Endothelial cell of umbilical vein (primary cell): ENCODE measurements around the gene TRAPPC8. TPM values are rescaled to one million over a fixed set of nuclear protein-coding genes. Genes with fewer than 3 reads are reported as not detected.

Experiments used
- BruUV-seq: library from RNA; stranded (reverse); fragments of 400-500 nt; replicated peaks from 2 replicates; lab custom pipeline; 2021; lab: Mats Ljungman, UMichigan
- CTCF ChIA-PET: fragments of 300-600, 350-600 bp; sonication (Branson Sonifier 250); formaldehyde crosslinking; loops from one replicate; lab custom pipeline; 2021; ENCODE audit warnings: antibody characterized with exemption, inconsistent platforms; lab: Charles Lee
- POLR2A ChIA-PET: fragments of 300-600, 350-600 bp; sonication (Branson Sonifier 250); formaldehyde crosslinking; loops from one replicate; lab custom pipeline; 2021; ENCODE audit warnings: antibody characterized with exemption, inconsistent platforms; lab: Charles Lee
- DNase-seq: peaks from one replicate; pipeline ENCODE4 v3.0.0-alpha.2; 2011; ENCODE audit warnings: low read depth, low spot score
- FAIRE-seq: peaks from 2 replicates; lab custom pipeline; 2011; peaks lifted over from hg19 to GRCh38; lab: Jason Lieb, UNC
- H2AFZ ChIP-seq: 2 replicates; pipeline ENCODE4 v1.6.0; 2012; ENCODE audit warnings: low read depth, low read length, control low read depth, inconsistent platforms
- H3K27ac ChIP-seq: 2 replicates; pipeline ENCODE4 v1.5.1; 2011; ENCODE audit warnings: low read depth, mild to moderate bottlenecking, control low read depth, low read length, moderate library complexity; ENCODE audit not compliant: insufficient read depth
- H3K27me3 ChIP-seq, 2 experiments: 2 replicates each; pipeline versions ENCODE4 v1.6.0 to v1.6.1; 2011; ENCODE audit warnings: low read length in 2 of 2, mixed read lengths in 1 of 2; ENCODE audit not compliant: control insufficient read depth in 2 of 2, insufficient read depth in 2 of 2
- H3K36me3 ChIP-seq, 2 experiments: 2 replicates in 1 of 2; 3 replicates in 1 of 2; pipeline ENCODE4 v1.5.1; 2011; ENCODE audit warnings: low read length in 2 of 2, mild to moderate bottlenecking in 1 of 2, moderate library complexity in 1 of 2; ENCODE audit not compliant: control insufficient read depth in 2 of 2, insufficient read depth in 2 of 2; ENCODE audit errors: extremely low read depth in 1 of 2
- H3K4me1 ChIP-seq: 3 replicates; pipeline ENCODE4 v1.5.1; 2011; ENCODE audit warnings: mild to moderate bottlenecking, low read length; ENCODE audit not compliant: control insufficient read depth, insufficient read depth; ENCODE audit errors: extremely low read depth
- H3K4me2 ChIP-seq: 2 replicates; pipeline ENCODE4 v1.6.1; 2011; ENCODE audit warnings: low read length, control low read depth, mixed read lengths; ENCODE audit not compliant: insufficient read depth
- H3K4me3 ChIP-seq, 3 experiments: fragments of 200-600 bp in 1 of 3; sonication (generic), shearing (Covaris generic) in 1 of 3; replicated peaks in 1 of 3; 2 replicates each; pipeline ENCODE4 v1.5.1; 2011 to 2016; ENCODE audit warnings: control low read depth in 3 of 3, low read length in 3 of 3, mild to moderate bottlenecking in 2 of 3, inconsistent platforms in 1 of 3, low read depth in 1 of 3, moderate library complexity in 1 of 3; ENCODE audit not compliant: insufficient read depth in 1 of 3
- H3K79me2 ChIP-seq: 2 replicates; pipeline ENCODE4 v1.6.0; 2012; ENCODE audit warnings: low read length, inconsistent platforms; ENCODE audit not compliant: control insufficient read depth, insufficient read depth
- H3K9ac ChIP-seq: replicated peaks from 2 replicates; pipeline ENCODE3; 2011; ENCODE audit warnings: low read length, control low read depth; ENCODE audit not compliant: insufficient read depth; ENCODE audit errors: extremely low read depth
- H3K9me1 ChIP-seq: replicated peaks from 3 replicates; pipeline ENCODE4 v1.6.0; 2011; ENCODE audit warnings: mild to moderate bottlenecking, low read length; ENCODE audit not compliant: control insufficient read depth, insufficient read depth; ENCODE audit errors: extremely low read depth
- H3K9me3 ChIP-seq: replicated peaks from 2 replicates; pipeline ENCODE4 v1.5.1; 2012; ENCODE audit warnings: low read length, inconsistent platforms; ENCODE audit not compliant: control insufficient read depth, insufficient read depth
- H4K20me1 ChIP-seq: replicated peaks from 2 replicates; pipeline ENCODE3; 2011; ENCODE audit warnings: mild to moderate bottlenecking, low read length; ENCODE audit not compliant: control insufficient read depth, insufficient read depth; ENCODE audit errors: extremely low read depth
- EZH2 ChIP-seq: IDR thresholded peaks from 2 replicates; pipeline ENCODE4 v1.6.1; 2012; ENCODE audit warnings: borderline replicate concordance, low read depth, mild to moderate bottlenecking, moderate library complexity, low read length, inconsistent platforms; ENCODE audit not compliant: severe bottlenecking
- FOS ChIP-seq: IDR thresholded peaks from 2 replicates; pipeline ENCODE4 v1.6.1; 2011; ENCODE audit warnings: mild to moderate bottlenecking, low read length, moderate library complexity, borderline replicate concordance; ENCODE audit not compliant: insufficient read depth
- GATA2 ChIP-seq: IDR thresholded peaks from 2 replicates; pipeline ENCODE4 v1.7.0; 2011; ENCODE audit warnings: low read depth, mild to moderate bottlenecking, moderate library complexity, mixed read lengths, low read length; ENCODE audit not compliant: insufficient read length, insufficient read depth
- JUN ChIP-seq: IDR thresholded peaks from 2 replicates; pipeline ENCODE4 v1.6.1; 2011; ENCODE audit warnings: borderline replicate concordance, low read depth; ENCODE audit not compliant: insufficient read length, insufficient read depth
- MAX ChIP-seq: IDR thresholded peaks from 2 replicates; pipeline ENCODE4 v1.6.1; 2011; ENCODE audit not compliant: insufficient read depth, insufficient read length
- MYC ChIP-seq: IDR thresholded peaks from one replicate; pipeline ENCODE4 v1.6.1; 2011; ENCODE audit warnings: mild to moderate bottlenecking, low read depth, low read length
- POLR2A ChIP-seq: IDR thresholded peaks from 2 replicates; pipeline ENCODE4 v1.6.1; 2012; ENCODE audit warnings: low read depth, mild to moderate bottlenecking, control low read depth, low read length
- POLR2AphosphoS5 ChIP-seq: IDR thresholded peaks from 2 replicates; pipeline ENCODE4 v1.6.1; 2012; ENCODE audit warnings: low read depth, mild to moderate bottlenecking, control low read depth, low read length, moderate library complexity; ENCODE audit not compliant: insufficient read depth
- dilution Hi-C: fragments of 300-500 bp; cut with MboI; formaldehyde crosslinking; loops from one replicate; pipeline ENCODE4 v1.15.0; 2019; ENCODE audit warnings: low sequenced_read_pairs; ENCODE audit not compliant: extremely low pct_ligation_motif_present
- intact Hi-C: fragments of 100-400 bp; cut with micrococcal nuclease; formaldehyde crosslinking; loops from one replicate; pipeline ENCODE4 v1.10.0; 2022
- polyA plus RNA-seq, 4 experiments: library from polyadenylated mRNA; depleted of rRNA in 3 of 4; stranded (reverse) in 3 of 4; unstranded in 1 of 4; fragments of >200 nt; gene quantifications; 2 replicates each; pipeline versions ENCODE4 v1.2.1 to v1.2.3, GENCODE V29; 2011 to 2012; ENCODE audit warnings: missing spikeins in 1 of 4
- total RNA-seq: library from RNA; stranded (reverse); gene quantifications from 2 replicates; pipeline ENCODE4 v1.2.3, GENCODE V29; 2021
- TF ChIP-seq, protein P1 (sequence below), 2 donors: IDR thresholded peaks; 1 replicate in 1 of 2; 2 replicates in 1 of 2; pipeline ENCODE4 v1.5.1; 2011; ENCODE audit warnings: low read length in 2 of 2, mild to moderate bottlenecking in 2 of 2, moderate library complexity in 2 of 2, control low read depth in 1 of 2, inconsistent platforms in 1 of 2, low read depth in 1 of 2; ENCODE audit not compliant: insufficient read depth in 1 of 2; ENCODE audit errors: extremely low read depth in 1 of 2

Gene TRAPPC8
- total and polyA plus RNA-seq, 2 donors (not counting 3 experiments of a cell fraction or from before 2014, with no cell fraction given), result 25.0 to 30.1 TPM

DNA sequence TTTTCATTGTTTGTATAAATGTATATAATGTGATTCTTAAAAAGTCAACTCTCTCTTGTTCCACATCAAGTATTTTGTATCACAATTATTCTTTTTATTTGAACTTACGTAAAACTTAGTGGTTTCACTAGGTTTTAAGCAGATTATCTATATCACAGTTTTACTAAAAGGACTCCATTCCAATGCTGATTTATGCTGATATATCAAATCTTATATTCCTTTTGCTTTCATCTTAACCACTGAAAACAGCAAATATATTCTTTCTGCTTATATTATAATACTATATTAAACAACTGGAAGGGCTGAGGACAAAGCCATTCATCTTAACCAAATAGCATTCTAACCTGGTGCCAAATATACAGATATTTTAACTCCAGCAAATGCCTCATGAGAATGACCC lies 24.2 kb downstream of the TRAPPC8 start:
- POLR2A ChIA-PET, result no interaction called here
- Histone ChIP-seq H3K4me3 (no peak overlapping the region), H3K27ac (no peak overlapping the region), H3K9ac (no peak overlapping the region), H3K4me1 (no peaks in the 10 kb centered on the region), H4K20me1 (no peaks in the 10 kb centered on the region), H3K27me3 (no peaks in the 10 kb centered on the region), H2AFZ (no peak overlapping the region), H3K36me3 (no peaks in the 10 kb centered on the region), H3K4me2 (no peak overlapping the region), H3K9me1 (no peaks in the 10 kb centered on the region), H3K79me2 (peaks cover 27% of the 10 kb centered on the region), H3K9me3 (no peaks in the 10 kb centered on the region)
- intact Hi-C loops, result no loop called here
- FAIRE-seq (no peak), DNase-seq (no peak)
- BruUV-seq, result no TSS peak
- CTCF ChIA-PET, result no interaction called here
- dilution Hi-C loops, result no loop called here
- TF ChIP-seq MAX, result no peak
- TF ChIP-seq, protein P1, sequence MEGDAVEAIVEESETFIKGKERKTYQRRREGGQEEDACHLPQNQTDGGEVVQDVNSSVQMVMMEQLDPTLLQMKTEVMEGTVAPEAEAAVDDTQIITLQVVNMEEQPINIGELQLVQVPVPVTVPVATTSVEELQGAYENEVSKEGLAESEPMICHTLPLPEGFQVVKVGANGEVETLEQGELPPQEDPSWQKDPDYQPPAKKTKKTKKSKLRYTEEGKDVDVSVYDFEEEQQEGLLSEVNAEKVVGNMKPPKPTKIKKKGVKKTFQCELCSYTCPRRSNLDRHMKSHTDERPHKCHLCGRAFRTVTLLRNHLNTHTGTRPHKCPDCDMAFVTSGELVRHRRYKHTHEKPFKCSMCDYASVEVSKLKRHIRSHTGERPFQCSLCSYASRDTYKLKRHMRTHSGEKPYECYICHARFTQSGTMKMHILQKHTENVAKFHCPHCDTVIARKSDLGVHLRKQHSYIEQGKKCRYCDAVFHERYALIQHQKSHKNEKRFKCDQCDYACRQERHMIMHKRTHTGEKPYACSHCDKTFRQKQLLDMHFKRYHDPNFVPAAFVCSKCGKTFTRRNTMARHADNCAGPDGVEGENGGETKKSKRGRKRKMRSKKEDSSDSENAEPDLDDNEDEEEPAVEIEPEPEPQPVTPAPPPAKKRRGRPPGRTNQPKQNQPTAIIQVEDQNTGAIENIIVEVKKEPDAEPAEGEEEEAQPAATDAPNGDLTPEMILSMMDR (IDR thresholded peaks at IDR 0.05; ENCODE audit: extremely low read depth in 1 of 2, insufficient read depth in 1 of 2, low read depth in 1 of 2, low read length in 2 of 2), result no peak
- no peak for TF ChIP-seq POLR2AphosphoS5
- no peak for TF ChIP-seq POLR2A
- no peak for TF ChIP-seq MYC
- TF ChIP-seq JUN, result no peak
- TF ChIP-seq GATA2, result no peak
- TF ChIP-seq EZH2, result no peak
- TF ChIP-seq FOS, result no peak
